ENCODE data around the gene DNTTIP2. TPM values are rescaled to one million over a fixed set of nuclear protein-coding genes. Genes with fewer than 3 reads are reported as not detected.
"Not testable (repeated sequence)": the region's sequence is repeated elsewhere in the genome, so short reads cannot be mapped to it uniquely, and the experiment has no call there.

The DNTTIP2 gene
- total and polyA plus RNA-seq, 8 donors, result 8.7 to 107 (median 45.6) TPM

GRCh38 chr1:93837961-93838360 lies 41.0 kb downstream of the DNTTIP2 start:
- 92 to 99% (median 96%) methylated on average over 3 of the region's 3 CpGs for WGBS, 5 donors
- TF ChIP-seq CTCF (IDR thresholded peaks at IDR 0.05) (no peak), EP300 (IDR thresholded peaks at IDR 0.05) (no peak), POLR2AphosphoS5 (IDR thresholded peaks at IDR 0.05) (no peak), POLR2A (IDR thresholded peaks at IDR 0.05) (no peak)
- H3K27me3 ChIP-seq, result no peaks in the 10 kb centered on the region
- no peak for DNase-seq
- H3K4me3 ChIP-seq, result no peak overlapping the region
- no peaks in the 10 kb centered on the region for H3K36me3 ChIP-seq
- no peak overlapping the region for H3K27ac ChIP-seq
- peaks cover 0 to 6% (median 0%) of the 10 kb centered on the region in 4 donors for H3K4me1 ChIP-seq
- intact Hi-C loops (cut with DNase I; ENCODE audit: low total_unique reads), result no loop called here
- H3K9me3 ChIP-seq, result peaks cover 1 to 17% (median 5%) of the 10 kb centered on the region in 4 donors

- WGBS, 5 donors, result 94 to 96% (median 95%) methylated on average over 3 of the region's 3 CpGs
- H3K36me3 ChIP-seq; H3K27ac ChIP-seq; H3K4me1 ChIP-seq; DNase-seq; H3K4me3 ChIP-seq; intact Hi-C loops (cut with DNase I; ENCODE audit: low total_unique reads); H3K27me3 ChIP-seq: not testable (repeated sequence)
- peaks cover 4 to 28% (median 11%) of the 10 kb centered on the region in 4 donors for H3K9me3 ChIP-seq
Observed at GRCh38 chr1:93833293-93833692, 45.7 kb downstream of the DNTTIP2 start.

- Histone ChIP-seq H3K36me3 (no peaks in the 10 kb centered on the region), H3K27me3 (no peaks in the 10 kb centered on the region), H3K27ac (no peak overlapping the region), H3K4me3 (no peak overlapping the region), H3K4me1 (no peaks in the 10 kb centered on the region), H3K9me3 (peaks cover 4 to 21% (median 11%) of the 10 kb centered on the region in 4 donors)
- no peak for DNase-seq
- 79 to 95% (median 86%) methylated on average over 4 of the region's 4 CpGs for WGBS, 5 donors
- intact Hi-C loops (cut with DNase I; ENCODE audit: low total_unique reads), result no loop called here
- TF ChIP-seq EP300 (IDR thresholded peaks at IDR 0.05) (no peak), CTCF (IDR thresholded peaks at IDR 0.05) (no peak), POLR2AphosphoS5 (IDR thresholded peaks at IDR 0.05) (no peak), POLR2A (IDR thresholded peaks at IDR 0.05) (no peak)
Observed at GRCh38 chr1:93829061-93829460, 49.9 kb downstream of the DNTTIP2 start.

GRCh38 chr1:93828367-93828755 lies 50.6 kb downstream of the DNTTIP2 start:
- H3K27me3 ChIP-seq, result no peaks in the 10 kb centered on the region
- H3K36me3 ChIP-seq, result no peaks in the 10 kb centered on the region
- peaks cover 4 to 16% (median 10%) of the 10 kb centered on the region in 4 donors for H3K9me3 ChIP-seq
- 89 to 100% (median 100%) methylated on average over 1 of the region's 1 CpG for WGBS, 5 donors
- no peak for DNase-seq
- no peak overlapping the region for H3K27ac ChIP-seq
- TF ChIP-seq POLR2AphosphoS5 (IDR thresholded peaks at IDR 0.05) (no peak), EP300 (IDR thresholded peaks at IDR 0.05) (no peak), POLR2A (IDR thresholded peaks at IDR 0.05) (no peak), CTCF (IDR thresholded peaks at IDR 0.05) (no peak)
- no peaks in the 10 kb centered on the region for H3K4me1 ChIP-seq
- intact Hi-C loops (cut with DNase I; ENCODE audit: low total_unique reads), result no loop called here
- H3K4me3 ChIP-seq, result no peak overlapping the region

GRCh38 chr1:93827633-93828366 lies 51.2 kb downstream of the DNTTIP2 start:
- peaks cover under 1 to 10% (median 4%) of the 10 kb centered on the region in 4 donors for H3K9me3 ChIP-seq
- H3K4me3 ChIP-seq, result no peak overlapping the region
- H3K4me1 ChIP-seq, result no peaks in the 10 kb centered on the region
- no peaks in the 10 kb centered on the region for H3K36me3 ChIP-seq
- 87 to 95% (median 91%) methylated on average over 3 of the region's 3 CpGs for WGBS, 5 donors
- H3K27me3 ChIP-seq, result no peaks in the 10 kb centered on the region
- intact Hi-C loops (cut with DNase I; ENCODE audit: low total_unique reads), result no loop called here
- no peak overlapping the region for H3K27ac ChIP-seq
- DNase-seq, result no peak
- TF ChIP-seq POLR2A (IDR thresholded peaks at IDR 0.05) (no peak), EP300 (IDR thresholded peaks at IDR 0.05) (no peak), POLR2AphosphoS5 (IDR thresholded peaks at IDR 0.05) (no peak), CTCF (IDR thresholded peaks at IDR 0.05) (no peak)

Data from stomach (tissue), 9 donors.